Measurements from ENCODE around the gene PERP. TPM values are rescaled to one million over a fixed set of nuclear protein-coding genes. Genes with fewer than 3 reads are reported as not detected.

The PERP gene
- total and polyA plus RNA-seq, 4 donors: 14.7 to 57.8 (median 30.3) TPM

DNA sequence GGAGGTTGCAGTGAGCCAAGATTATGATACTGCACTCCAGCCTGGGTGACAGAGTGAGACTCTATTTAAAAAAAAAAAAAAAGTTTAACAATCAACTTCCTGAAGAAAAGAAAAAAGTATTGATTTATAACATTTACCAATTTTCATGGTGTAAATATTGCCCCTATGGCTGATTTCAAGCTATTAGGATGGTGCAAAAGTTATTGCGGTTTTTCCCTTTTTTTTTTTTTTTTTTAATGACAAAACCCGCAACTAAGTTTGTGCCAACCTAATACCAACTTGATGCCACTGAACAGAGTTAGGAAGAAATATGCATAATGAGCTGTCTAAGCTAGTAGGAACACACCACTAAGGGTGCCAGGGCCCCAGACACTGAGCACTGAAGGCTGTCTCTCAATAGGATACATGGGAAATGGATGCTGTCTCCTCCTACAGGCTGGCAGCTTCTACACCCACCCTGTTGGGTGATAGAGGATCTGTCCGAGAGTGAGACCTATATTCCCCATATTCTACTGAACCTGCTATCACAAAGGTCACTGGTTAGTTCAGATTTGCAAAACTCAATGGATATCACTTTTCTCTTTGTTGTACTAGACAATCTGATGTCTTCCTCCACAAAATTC lies 6.5 kb upstream of the PERP start:
- no peak overlapping the region for H3K27ac ChIP-seq (ENCODE audit: low read depth in 1 of 2, low read length in 2 of 2)
- WGBS: 86% methylated on average over 3 of the region's 3 CpGs
- DNase-seq (ENCODE audit: low spot score): no peak
- H3K36me3 ChIP-seq (ENCODE audit: control insufficient read depth in 4 of 4, insufficient read depth in 3 of 4, low read depth in 1 of 4, low read length in 3 of 4): no peaks in the 10 kb centered on the region
- H3K27me3 ChIP-seq (ENCODE audit: control insufficient read depth in 4 of 4, insufficient read depth in 4 of 4, low read length in 3 of 4): no peaks in the 10 kb centered on the region
- no peak overlapping the region for H3K9ac ChIP-seq (ENCODE audit: low read depth in 1 of 2, low read length in 2 of 2)
- H3K9me3 ChIP-seq (ENCODE audit: control insufficient read depth in 4 of 4, low read length in 3 of 4): no peaks in the 10 kb centered on the region
- H3K4me1 ChIP-seq (ENCODE audit: control insufficient read depth in 4 of 4, insufficient read depth in 4 of 4, low read length in 3 of 4): peaks cover 0 to 3% (median under 1%) of the 10 kb centered on the region in 4 donors
- H3K4me3 ChIP-seq (ENCODE audit: low read depth in 1 of 3, low read length in 3 of 3): no peak overlapping the region
- TF ChIP-seq, protein P1, sequence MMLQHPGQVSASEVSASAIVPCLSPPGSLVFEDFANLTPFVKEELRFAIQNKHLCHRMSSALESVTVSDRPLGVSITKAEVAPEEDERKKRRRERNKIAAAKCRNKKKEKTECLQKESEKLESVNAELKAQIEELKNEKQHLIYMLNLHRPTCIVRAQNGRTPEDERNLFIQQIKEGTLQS (IDR thresholded peaks at IDR 0.05): no peak
- TF ChIP-seq RXRA (IDR thresholded peaks at IDR 0.05): no peak

DNA sequence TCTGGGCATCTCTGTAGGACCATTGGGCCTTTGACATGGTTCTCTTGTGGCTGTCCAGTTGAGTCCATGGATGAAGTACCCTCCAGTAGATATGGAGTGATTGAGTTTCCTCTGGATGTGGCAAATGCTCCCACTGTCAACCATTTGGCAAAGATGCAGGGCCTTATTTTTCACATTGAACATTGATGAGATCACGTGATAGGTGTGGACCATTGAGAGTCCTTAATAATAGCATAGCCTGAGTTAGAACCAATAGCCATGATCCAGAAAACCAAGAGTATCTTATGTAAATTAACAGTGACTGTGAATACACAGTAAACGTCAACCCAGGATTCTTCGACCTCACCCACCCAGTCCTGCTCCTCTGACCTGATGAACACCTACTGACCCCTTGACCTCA lies 3.0 kb upstream of the PERP start:
- Histone ChIP-seq H3K9me3 (ENCODE audit: control insufficient read depth in 4 of 4, low read length in 3 of 4) (no peaks in the 10 kb centered on the region), H3K4me3 (ENCODE audit: low read depth in 1 of 3, low read length in 3 of 3) (no peak overlapping the region), H3K9ac (ENCODE audit: low read depth in 1 of 2, low read length in 2 of 2) (no peak overlapping the region), H3K4me1 (ENCODE audit: control insufficient read depth in 4 of 4, insufficient read depth in 4 of 4, low read length in 3 of 4) (peaks cover 0 to 14% (median 8%) of the 10 kb centered on the region in 4 donors), H3K27me3 (ENCODE audit: control insufficient read depth in 4 of 4, insufficient read depth in 4 of 4, low read length in 3 of 4) (no peaks in the 10 kb centered on the region), H3K36me3 (ENCODE audit: control insufficient read depth in 4 of 4, insufficient read depth in 3 of 4, low read depth in 1 of 4, low read length in 3 of 4) (no peaks in the 10 kb centered on the region), H3K27ac (ENCODE audit: low read depth in 1 of 2, low read length in 2 of 2) (no peak overlapping the region)
- TF ChIP-seq GABPA (IDR thresholded peaks at IDR 0.05 in 1 of 2, conservative IDR thresholded peaks at IDR 0.05 in 1 of 2) (no peak), EGR1 (IDR thresholded peaks at IDR 0.05; ENCODE audit: low read depth in 2 of 2) (no peak), TAF1 (conservative IDR thresholded peaks at IDR 0.05) (no peak), HNF4G (IDR thresholded peaks at IDR 0.05) (no peak), JUND (IDR thresholded peaks at IDR 0.05) (no peak), RAD21 (IDR thresholded peaks at IDR 0.05) (no peak), FOXA1 (IDR thresholded peaks at IDR 0.05) (no peak), HNF4A (conservative IDR thresholded peaks at IDR 0.05) (no peak), NR2F2 (IDR thresholded peaks at IDR 0.05) (no peak), SP1 (IDR thresholded peaks at IDR 0.05) (no peak), YY1 (IDR thresholded peaks at IDR 0.05) (no peak), RXRA (IDR thresholded peaks at IDR 0.05) (no peak), FOXA2 (IDR thresholded peaks at IDR 0.05) (no peak)
- TF ChIP-seq, protein P2, sequence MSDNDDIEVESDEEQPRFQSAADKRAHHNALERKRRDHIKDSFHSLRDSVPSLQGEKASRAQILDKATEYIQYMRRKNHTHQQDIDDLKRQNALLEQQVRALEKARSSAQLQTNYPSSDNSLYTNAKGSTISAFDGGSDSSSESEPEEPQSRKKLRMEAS (IDR thresholded peaks at IDR 0.05): no peak
- TF ChIP-seq, protein P3, sequence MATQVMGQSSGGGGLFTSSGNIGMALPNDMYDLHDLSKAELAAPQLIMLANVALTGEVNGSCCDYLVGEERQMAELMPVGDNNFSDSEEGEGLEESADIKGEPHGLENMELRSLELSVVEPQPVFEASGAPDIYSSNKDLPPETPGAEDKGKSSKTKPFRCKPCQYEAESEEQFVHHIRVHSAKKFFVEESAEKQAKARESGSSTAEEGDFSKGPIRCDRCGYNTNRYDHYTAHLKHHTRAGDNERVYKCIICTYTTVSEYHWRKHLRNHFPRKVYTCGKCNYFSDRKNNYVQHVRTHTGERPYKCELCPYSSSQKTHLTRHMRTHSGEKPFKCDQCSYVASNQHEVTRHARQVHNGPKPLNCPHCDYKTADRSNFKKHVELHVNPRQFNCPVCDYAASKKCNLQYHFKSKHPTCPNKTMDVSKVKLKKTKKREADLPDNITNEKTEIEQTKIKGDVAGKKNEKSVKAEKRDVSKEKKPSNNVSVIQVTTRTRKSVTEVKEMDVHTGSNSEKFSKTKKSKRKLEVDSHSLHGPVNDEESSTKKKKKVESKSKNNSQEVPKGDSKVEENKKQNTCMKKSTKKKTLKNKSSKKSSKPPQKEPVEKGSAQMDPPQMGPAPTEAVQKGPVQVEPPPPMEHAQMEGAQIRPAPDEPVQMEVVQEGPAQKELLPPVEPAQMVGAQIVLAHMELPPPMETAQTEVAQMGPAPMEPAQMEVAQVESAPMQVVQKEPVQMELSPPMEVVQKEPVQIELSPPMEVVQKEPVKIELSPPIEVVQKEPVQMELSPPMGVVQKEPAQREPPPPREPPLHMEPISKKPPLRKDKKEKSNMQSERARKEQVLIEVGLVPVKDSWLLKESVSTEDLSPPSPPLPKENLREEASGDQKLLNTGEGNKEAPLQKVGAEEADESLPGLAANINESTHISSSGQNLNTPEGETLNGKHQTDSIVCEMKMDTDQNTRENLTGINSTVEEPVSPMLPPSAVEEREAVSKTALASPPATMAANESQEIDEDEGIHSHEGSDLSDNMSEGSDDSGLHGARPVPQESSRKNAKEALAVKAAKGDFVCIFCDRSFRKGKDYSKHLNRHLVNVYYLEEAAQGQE (IDR thresholded peaks at IDR 0.05): no peak
- TF ChIP-seq, protein P1 (IDR thresholded peaks at IDR 0.05): no peak
- TF ChIP-seq, protein P4, sequence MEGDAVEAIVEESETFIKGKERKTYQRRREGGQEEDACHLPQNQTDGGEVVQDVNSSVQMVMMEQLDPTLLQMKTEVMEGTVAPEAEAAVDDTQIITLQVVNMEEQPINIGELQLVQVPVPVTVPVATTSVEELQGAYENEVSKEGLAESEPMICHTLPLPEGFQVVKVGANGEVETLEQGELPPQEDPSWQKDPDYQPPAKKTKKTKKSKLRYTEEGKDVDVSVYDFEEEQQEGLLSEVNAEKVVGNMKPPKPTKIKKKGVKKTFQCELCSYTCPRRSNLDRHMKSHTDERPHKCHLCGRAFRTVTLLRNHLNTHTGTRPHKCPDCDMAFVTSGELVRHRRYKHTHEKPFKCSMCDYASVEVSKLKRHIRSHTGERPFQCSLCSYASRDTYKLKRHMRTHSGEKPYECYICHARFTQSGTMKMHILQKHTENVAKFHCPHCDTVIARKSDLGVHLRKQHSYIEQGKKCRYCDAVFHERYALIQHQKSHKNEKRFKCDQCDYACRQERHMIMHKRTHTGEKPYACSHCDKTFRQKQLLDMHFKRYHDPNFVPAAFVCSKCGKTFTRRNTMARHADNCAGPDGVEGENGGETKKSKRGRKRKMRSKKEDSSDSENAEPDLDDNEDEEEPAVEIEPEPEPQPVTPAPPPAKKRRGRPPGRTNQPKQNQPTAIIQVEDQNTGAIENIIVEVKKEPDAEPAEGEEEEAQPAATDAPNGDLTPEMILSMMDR (IDR thresholded peaks at IDR 0.05; ENCODE audit: low read depth, low read length, missing input control): no peak
- TF ChIP-seq, protein P5, sequence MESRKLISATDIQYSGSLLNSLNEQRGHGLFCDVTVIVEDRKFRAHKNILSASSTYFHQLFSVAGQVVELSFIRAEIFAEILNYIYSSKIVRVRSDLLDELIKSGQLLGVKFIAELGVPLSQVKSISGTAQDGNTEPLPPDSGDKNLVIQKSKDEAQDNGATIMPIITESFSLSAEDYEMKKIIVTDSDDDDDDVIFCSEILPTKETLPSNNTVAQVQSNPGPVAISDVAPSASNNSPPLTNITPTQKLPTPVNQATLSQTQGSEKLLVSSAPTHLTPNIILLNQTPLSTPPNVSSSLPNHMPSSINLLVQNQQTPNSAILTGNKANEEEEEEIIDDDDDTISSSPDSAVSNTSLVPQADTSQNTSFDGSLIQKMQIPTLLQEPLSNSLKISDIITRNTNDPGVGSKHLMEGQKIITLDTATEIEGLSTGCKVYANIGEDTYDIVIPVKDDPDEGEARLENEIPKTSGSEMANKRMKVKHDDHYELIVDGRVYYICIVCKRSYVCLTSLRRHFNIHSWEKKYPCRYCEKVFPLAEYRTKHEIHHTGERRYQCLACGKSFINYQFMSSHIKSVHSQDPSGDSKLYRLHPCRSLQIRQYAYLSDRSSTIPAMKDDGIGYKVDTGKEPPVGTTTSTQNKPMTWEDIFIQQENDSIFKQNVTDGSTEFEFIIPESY (IDR thresholded peaks at IDR 0.05): no peak
- 58% methylated on average over 3 of the region's 3 CpGs for WGBS
- DNase-seq (ENCODE audit: low spot score): no peak
